Endothelial cell of umbilical vein (primary cell): ENCODE data around the gene CACNA2D1. TPM values are rescaled to one million over a fixed set of nuclear protein-coding genes. Genes with fewer than 3 reads are reported as not detected.

ENCODE experiments used
- BruUV-seq: library from RNA; stranded (reverse); fragments of 400-500 nt; replicated peaks from 2 replicates; lab custom pipeline; 2021; lab: Mats Ljungman, UMichigan
- CTCF ChIA-PET: fragments of 300-600, 350-600 bp; sonication (Branson Sonifier 250); formaldehyde crosslinking; loops from one replicate; lab custom pipeline; 2021; ENCODE audit warnings: antibody characterized with exemption, inconsistent platforms; lab: Charles Lee
- POLR2A ChIA-PET: fragments of 300-600, 350-600 bp; sonication (Branson Sonifier 250); formaldehyde crosslinking; loops from one replicate; lab custom pipeline; 2021; ENCODE audit warnings: antibody characterized with exemption, inconsistent platforms; lab: Charles Lee
- DNase-seq: peaks from one replicate; pipeline ENCODE4 v3.0.0-alpha.2; 2011; ENCODE audit warnings: low read depth, low spot score
- FAIRE-seq: peaks from 2 replicates; lab custom pipeline; 2011; peaks lifted over from hg19 to GRCh38; lab: Jason Lieb, UNC
- H2AFZ ChIP-seq: 2 replicates; pipeline ENCODE4 v1.6.0; 2012; ENCODE audit warnings: low read depth, low read length, control low read depth, inconsistent platforms
- H3K27ac ChIP-seq: 2 replicates; pipeline ENCODE4 v1.5.1; 2011; ENCODE audit warnings: low read depth, mild to moderate bottlenecking, control low read depth, low read length, moderate library complexity; ENCODE audit not compliant: insufficient read depth
- H3K27me3 ChIP-seq, 2 experiments: 2 replicates each; pipeline versions ENCODE4 v1.6.0 to v1.6.1; 2011; ENCODE audit warnings: low read length in 2 of 2, mixed read lengths in 1 of 2; ENCODE audit not compliant: control insufficient read depth in 2 of 2, insufficient read depth in 2 of 2
- H3K36me3 ChIP-seq, 2 experiments: 2 replicates in 1 of 2; 3 replicates in 1 of 2; pipeline ENCODE4 v1.5.1; 2011; ENCODE audit warnings: low read length in 2 of 2, mild to moderate bottlenecking in 1 of 2, moderate library complexity in 1 of 2; ENCODE audit not compliant: control insufficient read depth in 2 of 2, insufficient read depth in 2 of 2; ENCODE audit errors: extremely low read depth in 1 of 2
- H3K4me1 ChIP-seq: 3 replicates; pipeline ENCODE4 v1.5.1; 2011; ENCODE audit warnings: mild to moderate bottlenecking, low read length; ENCODE audit not compliant: control insufficient read depth, insufficient read depth; ENCODE audit errors: extremely low read depth
- H3K4me2 ChIP-seq: 2 replicates; pipeline ENCODE4 v1.6.1; 2011; ENCODE audit warnings: low read length, control low read depth, mixed read lengths; ENCODE audit not compliant: insufficient read depth
- H3K4me3 ChIP-seq, 3 experiments: fragments of 200-600 bp in 1 of 3; sonication (generic), shearing (Covaris generic) in 1 of 3; replicated peaks in 1 of 3; 2 replicates each; pipeline ENCODE4 v1.5.1; 2011 to 2016; ENCODE audit warnings: control low read depth in 3 of 3, low read length in 3 of 3, mild to moderate bottlenecking in 2 of 3, inconsistent platforms in 1 of 3, low read depth in 1 of 3, moderate library complexity in 1 of 3; ENCODE audit not compliant: insufficient read depth in 1 of 3
- H3K79me2 ChIP-seq: 2 replicates; pipeline ENCODE4 v1.6.0; 2012; ENCODE audit warnings: low read length, inconsistent platforms; ENCODE audit not compliant: control insufficient read depth, insufficient read depth
- H3K9ac ChIP-seq: replicated peaks from 2 replicates; pipeline ENCODE3; 2011; ENCODE audit warnings: low read length, control low read depth; ENCODE audit not compliant: insufficient read depth; ENCODE audit errors: extremely low read depth
- H3K9me1 ChIP-seq: replicated peaks from 3 replicates; pipeline ENCODE4 v1.6.0; 2011; ENCODE audit warnings: mild to moderate bottlenecking, low read length; ENCODE audit not compliant: control insufficient read depth, insufficient read depth; ENCODE audit errors: extremely low read depth
- H3K9me3 ChIP-seq: replicated peaks from 2 replicates; pipeline ENCODE4 v1.5.1; 2012; ENCODE audit warnings: low read length, inconsistent platforms; ENCODE audit not compliant: control insufficient read depth, insufficient read depth
- H4K20me1 ChIP-seq: replicated peaks from 2 replicates; pipeline ENCODE3; 2011; ENCODE audit warnings: mild to moderate bottlenecking, low read length; ENCODE audit not compliant: control insufficient read depth, insufficient read depth; ENCODE audit errors: extremely low read depth
- EZH2 ChIP-seq: IDR thresholded peaks from 2 replicates; pipeline ENCODE4 v1.6.1; 2012; ENCODE audit warnings: borderline replicate concordance, low read depth, mild to moderate bottlenecking, moderate library complexity, low read length, inconsistent platforms; ENCODE audit not compliant: severe bottlenecking
- FOS ChIP-seq: IDR thresholded peaks from 2 replicates; pipeline ENCODE4 v1.6.1; 2011; ENCODE audit warnings: mild to moderate bottlenecking, low read length, moderate library complexity, borderline replicate concordance; ENCODE audit not compliant: insufficient read depth
- GATA2 ChIP-seq: IDR thresholded peaks from 2 replicates; pipeline ENCODE4 v1.7.0; 2011; ENCODE audit warnings: low read depth, mild to moderate bottlenecking, moderate library complexity, mixed read lengths, low read length; ENCODE audit not compliant: insufficient read length, insufficient read depth
- JUN ChIP-seq: IDR thresholded peaks from 2 replicates; pipeline ENCODE4 v1.6.1; 2011; ENCODE audit warnings: borderline replicate concordance, low read depth; ENCODE audit not compliant: insufficient read length, insufficient read depth
- MYC ChIP-seq: IDR thresholded peaks from one replicate; pipeline ENCODE4 v1.6.1; 2011; ENCODE audit warnings: mild to moderate bottlenecking, low read depth, low read length
- POLR2A ChIP-seq: IDR thresholded peaks from 2 replicates; pipeline ENCODE4 v1.6.1; 2012; ENCODE audit warnings: low read depth, mild to moderate bottlenecking, control low read depth, low read length
- POLR2AphosphoS5 ChIP-seq: IDR thresholded peaks from 2 replicates; pipeline ENCODE4 v1.6.1; 2012; ENCODE audit warnings: low read depth, mild to moderate bottlenecking, control low read depth, low read length, moderate library complexity; ENCODE audit not compliant: insufficient read depth
- dilution Hi-C: fragments of 300-500 bp; cut with MboI; formaldehyde crosslinking; loops from one replicate; pipeline ENCODE4 v1.15.0; 2019; ENCODE audit warnings: low sequenced_read_pairs; ENCODE audit not compliant: extremely low pct_ligation_motif_present
- intact Hi-C: fragments of 100-400 bp; cut with micrococcal nuclease; formaldehyde crosslinking; loops from one replicate; pipeline ENCODE4 v1.10.0; 2022
- polyA plus RNA-seq, 4 experiments: library from polyadenylated mRNA; depleted of rRNA in 3 of 4; stranded (reverse) in 3 of 4; unstranded in 1 of 4; fragments of >200 nt; gene quantifications; 2 replicates each; pipeline versions ENCODE4 v1.2.1 to v1.2.3, GENCODE V29; 2011 to 2012; ENCODE audit warnings: missing spikeins in 1 of 4
- total RNA-seq: library from RNA; stranded (reverse); gene quantifications from 2 replicates; pipeline ENCODE4 v1.2.3, GENCODE V29; 2021
- TF ChIP-seq, protein P1 (sequence below): IDR thresholded peaks from 2 replicates; pipeline ENCODE4 v1.6.1; 2011; ENCODE audit not compliant: insufficient read depth, insufficient read length
- TF ChIP-seq, protein P2 (sequence below), 2 donors: IDR thresholded peaks; 1 replicate in 1 of 2; 2 replicates in 1 of 2; pipeline ENCODE4 v1.5.1; 2011; ENCODE audit warnings: low read length in 2 of 2, mild to moderate bottlenecking in 2 of 2, moderate library complexity in 2 of 2, control low read depth in 1 of 2, inconsistent platforms in 1 of 2, low read depth in 1 of 2; ENCODE audit not compliant: insufficient read depth in 1 of 2; ENCODE audit errors: extremely low read depth in 1 of 2

The CACNA2D1 gene
- total and polyA plus RNA-seq, 2 donors (not counting 3 experiments of a cell fraction or from before 2014, with no cell fraction given): 4.1 to 38.6 TPM

DNA sequence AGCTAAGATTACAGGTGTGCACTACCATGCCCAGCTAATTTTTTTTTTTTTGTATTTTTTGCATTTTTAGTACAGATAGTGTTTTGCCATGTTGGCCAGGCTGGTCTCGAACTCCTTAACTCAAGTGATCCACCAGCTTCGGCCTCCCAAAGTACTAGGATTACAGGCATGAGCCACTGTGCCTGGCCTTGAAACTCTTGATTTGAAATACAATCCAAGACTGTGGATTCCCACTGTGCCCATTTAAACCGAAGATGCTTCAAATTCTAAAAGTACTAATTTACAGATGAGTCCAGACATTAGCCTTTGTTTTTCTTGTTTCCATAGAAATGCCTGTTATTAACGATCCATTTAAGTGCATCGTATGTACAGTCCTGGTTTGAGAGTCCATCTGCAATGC is 130.9 kb downstream of the CACNA2D1 start:
- H3K9me1 ChIP-seq: no peaks in the 10 kb centered on the region
- no peak for DNase-seq
- H3K4me3 ChIP-seq: no peak overlapping the region
- H4K20me1 ChIP-seq: no peaks in the 10 kb centered on the region
- TF ChIP-seq MYC: no peak
- TF ChIP-seq JUN: no peak
- no peak for TF ChIP-seq EZH2
- no peak for TF ChIP-seq POLR2A
- no peak for TF ChIP-seq GATA2
- TF ChIP-seq, protein P1, sequence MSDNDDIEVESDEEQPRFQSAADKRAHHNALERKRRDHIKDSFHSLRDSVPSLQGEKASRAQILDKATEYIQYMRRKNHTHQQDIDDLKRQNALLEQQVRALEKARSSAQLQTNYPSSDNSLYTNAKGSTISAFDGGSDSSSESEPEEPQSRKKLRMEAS: no peak
- no peak for TF ChIP-seq FOS
- TF ChIP-seq POLR2AphosphoS5: no peak
- TF ChIP-seq, protein P2, sequence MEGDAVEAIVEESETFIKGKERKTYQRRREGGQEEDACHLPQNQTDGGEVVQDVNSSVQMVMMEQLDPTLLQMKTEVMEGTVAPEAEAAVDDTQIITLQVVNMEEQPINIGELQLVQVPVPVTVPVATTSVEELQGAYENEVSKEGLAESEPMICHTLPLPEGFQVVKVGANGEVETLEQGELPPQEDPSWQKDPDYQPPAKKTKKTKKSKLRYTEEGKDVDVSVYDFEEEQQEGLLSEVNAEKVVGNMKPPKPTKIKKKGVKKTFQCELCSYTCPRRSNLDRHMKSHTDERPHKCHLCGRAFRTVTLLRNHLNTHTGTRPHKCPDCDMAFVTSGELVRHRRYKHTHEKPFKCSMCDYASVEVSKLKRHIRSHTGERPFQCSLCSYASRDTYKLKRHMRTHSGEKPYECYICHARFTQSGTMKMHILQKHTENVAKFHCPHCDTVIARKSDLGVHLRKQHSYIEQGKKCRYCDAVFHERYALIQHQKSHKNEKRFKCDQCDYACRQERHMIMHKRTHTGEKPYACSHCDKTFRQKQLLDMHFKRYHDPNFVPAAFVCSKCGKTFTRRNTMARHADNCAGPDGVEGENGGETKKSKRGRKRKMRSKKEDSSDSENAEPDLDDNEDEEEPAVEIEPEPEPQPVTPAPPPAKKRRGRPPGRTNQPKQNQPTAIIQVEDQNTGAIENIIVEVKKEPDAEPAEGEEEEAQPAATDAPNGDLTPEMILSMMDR (IDR thresholded peaks at IDR 0.05; ENCODE audit: extremely low read depth in 1 of 2, insufficient read depth in 1 of 2, low read depth in 1 of 2, low read length in 2 of 2): no peak
- intact Hi-C loops (no loop called here), dilution Hi-C loops (no loop called here)
- H2AFZ ChIP-seq: no peak overlapping the region
- ChIA-PET CTCF (interaction anchor here (0.8 to 1.0 kb wide), 2 partner anchors 78 to 243 kb away, joined by 3 read pairs; no protein-coding TSS in a partner anchor), POLR2A (no interaction called here)
- no peaks in the 10 kb centered on the region for H3K4me1 ChIP-seq
- H3K79me2 ChIP-seq: no peaks in the 10 kb centered on the region
- no peaks in the 10 kb centered on the region for H3K27me3 ChIP-seq
- H3K36me3 ChIP-seq: no peaks in the 10 kb centered on the region
- FAIRE-seq: no peak
- H3K9me3 ChIP-seq: no peaks in the 10 kb centered on the region
- H3K4me2 ChIP-seq: no peak overlapping the region
- no peak overlapping the region for H3K9ac ChIP-seq
- H3K27ac ChIP-seq: no peak overlapping the region
- no TSS peak for BruUV-seq
